GM12878 (cell line): ENCODE results near the gene PLCG1. TPM values are rescaled to one million over a fixed set of nuclear protein-coding genes. Genes with fewer than 3 reads are reported as not detected.

Experiments
- ATAC-seq: fragments of 200-7000 bp; cut with Tn5 transposase; 3 replicates; pipeline ENCODE4 v1.9.1; 2020; ENCODE audit warnings: mild to moderate bottlenecking, moderate library complexity
- BruUV-seq: library from RNA; stranded (reverse); fragments of 400-500 nt; replicated peaks from 2 replicates; lab custom pipeline; 2021; lab: Mats Ljungman, UMichigan
- CTCF ChIA-PET: fragments of 300-600 bp; sonication (Branson Sonifier 250); formaldehyde crosslinking; extraction: SDS; loops from one replicate; lab custom pipeline; 2021; ENCODE audit warnings: inconsistent platforms; lab: Yijun Ruan, JAX
- POLR2A ChIA-PET: fragments of 350-600 bp; formaldehyde crosslinking; extraction: SDS; loops from one replicate; lab custom pipeline; 2021; ENCODE audit warnings: inconsistent platforms; lab: Charles Lee
- RAD21 ChIA-PET: fragments of 300-600 bp; sonication (Branson Sonifier 250); formaldehyde crosslinking; loops from one replicate; lab custom pipeline; 2023; ENCODE audit warnings: antibody characterized with exemption; ENCODE audit not compliant: unreplicated experiment; lab: Charles Lee
- SMC1A ChIA-PET: fragments of 300-600 bp; sonication (Branson Sonifier 250); formaldehyde crosslinking; loops from one replicate; lab custom pipeline; 2023; ENCODE audit not compliant: unreplicated experiment, uncharacterized antibody; lab: Charles Lee
- DNase-seq: peaks from one replicate; pipeline ENCODE4 v3.0.0-alpha.2; 2011; ENCODE audit warnings: low read depth, low spot score
- FAIRE-seq: peaks from 3 replicates; lab custom pipeline; 2011; peaks lifted over from hg19 to GRCh38; lab: Jason Lieb, UNC
- H2AFZ ChIP-seq: 2 replicates; pipeline ENCODE4 v1.6.0; 2011; ENCODE audit warnings: low read depth, low read length, control low read depth; ENCODE audit not compliant: control insufficient read depth
- H3K27ac ChIP-seq: 2 replicates; pipeline ENCODE4 v1.5.1; 2011; ENCODE audit warnings: control low read depth; ENCODE audit not compliant: control insufficient read depth, insufficient read depth
- H3K27me3 ChIP-seq, 2 experiments: replicated peaks in 1 of 2; 2 replicates each; pipeline versions ENCODE4 v1.6.0 to v1.6.1; 2011; ENCODE audit warnings: low read length in 1 of 2; ENCODE audit not compliant: control insufficient read depth in 2 of 2, insufficient read depth in 2 of 2
- H3K36me3 ChIP-seq, 2 experiments: 2 replicates each; pipeline ENCODE4 v1.5.1; 2011; ENCODE audit warnings: low read length in 1 of 2; ENCODE audit not compliant: control insufficient read depth in 2 of 2, insufficient read depth in 2 of 2
- H3K4me1 ChIP-seq: 2 replicates; pipeline ENCODE4 v1.6.1; 2011; ENCODE audit warnings: mild to moderate bottlenecking, low read length, moderate library complexity, mixed read lengths; ENCODE audit not compliant: control insufficient read depth, insufficient read depth
- H3K4me2 ChIP-seq: 2 replicates; pipeline ENCODE4 v1.6.0; 2011; ENCODE audit warnings: control low read depth; ENCODE audit not compliant: control insufficient read depth, insufficient read depth
- H3K4me3 ChIP-seq: fragments of 200-600 bp; sonication (generic); 2 replicates; pipeline ENCODE4 v1.5.1; 2016
- H3K79me2 ChIP-seq: 2 replicates; pipeline ENCODE4 v1.6.0; 2011; ENCODE audit warnings: low read length; ENCODE audit not compliant: control insufficient read depth, insufficient read depth
- H3K9ac ChIP-seq: 2 replicates; pipeline ENCODE4 v1.8.0; 2011; ENCODE audit warnings: low read length, control low read depth, mixed read lengths; ENCODE audit not compliant: control insufficient read depth, insufficient read depth
- H3K9me3 ChIP-seq: replicated peaks from 3 replicates; pipeline ENCODE4 v1.5.1; 2011; ENCODE audit warnings: mild to moderate bottlenecking, low read length; ENCODE audit not compliant: control insufficient read depth, insufficient read depth
- H4K20me1 ChIP-seq: 2 replicates; pipeline ENCODE4 v1.6.0; 2011; ENCODE audit not compliant: control insufficient read depth, insufficient read depth
- ATF2 ChIP-seq: IDR thresholded peaks from 2 replicates; pipeline ENCODE4 v1.6.1; 2012; ENCODE audit warnings: low read length, inconsistent platforms
- ATF7 ChIP-seq: fragments of 450-650 bp; IDR thresholded peaks from 2 replicates; pipeline ENCODE4 v1.6.1; 2016; ENCODE audit warnings: low read depth, mild to moderate bottlenecking
- CBFB ChIP-seq: IDR thresholded peaks from 2 replicates; pipeline ENCODE4 v1.6.1; 2016; ENCODE audit warnings: antibody characterized with exemption, low read depth
- CHD1 ChIP-seq: IDR thresholded peaks from 2 replicates; pipeline ENCODE4 v1.6.1; 2012; ENCODE audit warnings: low read depth, low read length, improper control_type of control experiment
- DPF2 ChIP-seq: fragments of 450-650 bp; IDR thresholded peaks from 2 replicates; pipeline ENCODE4 v1.6.1; 2017; ENCODE audit warnings: mild to moderate bottlenecking
- ETV6 ChIP-seq, 2 experiments: fragments of 450-650 bp in 1 of 2; IDR thresholded peaks in 1 of 2; conservative IDR thresholded peaks in 1 of 2; 2 replicates each; pipeline ENCODE4 v1.6.1; 2014; ENCODE audit warnings: antibody characterized with exemption in 1 of 2, borderline replicate concordance in 1 of 2, low read depth in 1 of 2, mild to moderate bottlenecking in 1 of 2, moderate library complexity in 1 of 2
- FOS ChIP-seq: IDR thresholded peaks from 3 replicates; pipeline ENCODE4 v1.6.1; 2011; ENCODE audit warnings: borderline replicate concordance; ENCODE audit not compliant: insufficient read length; ENCODE audit errors: extremely low read depth
- HDAC2 ChIP-seq: fragments of 200-600 bp; sonication (generic); IDR thresholded peaks from 2 replicates; pipeline ENCODE4 v1.6.1; 2017
- STAT1 ChIP-seq: fragments of 450-650 bp; conservative IDR thresholded peaks from 2 replicates; pipeline ENCODE4 v1.6.1; 2014; ENCODE audit warnings: antibody characterized with exemption, mild to moderate bottlenecking
- TCF3 ChIP-seq: IDR thresholded peaks from 2 replicates; pipeline ENCODE4 v1.6.1; 2012; ENCODE audit warnings: low read depth, mild to moderate bottlenecking, low read length, borderline replicate concordance; ENCODE audit not compliant: insufficient read depth
- USF2 ChIP-seq: IDR thresholded peaks from 2 replicates; pipeline ENCODE4 v1.6.1; 2011; ENCODE audit warnings: low read depth, low read length, improper control_type of control experiment, borderline replicate concordance
- ZBTB33 ChIP-seq: fragments of 450-650 bp; IDR thresholded peaks from 2 replicates; pipeline ENCODE4 v1.6.1; 2017; ENCODE audit warnings: mild to moderate bottlenecking
- WGBS: methylation state at CpG from one replicate; pipeline ENCODE4 v1.1.6; 2016; ENCODE audit warnings: low lambda C conversion rate; ENCODE audit not compliant: insufficient replicate concordance, insufficient coverage; ENCODE audit errors: missing lambda C conversion rate; 5-methylcytosine and 5-hydroxymethylcytosine counted together
- in situ Hi-C: fragments of 300-500 bp; cut with MboI; formaldehyde crosslinking; loops from 9 replicates; pipeline ENCODE4 v1.14.3; 2018; ENCODE audit warnings: mixed read lengths
- intact Hi-C: fragments of 100-400 bp; cut with micrococcal nuclease; formaldehyde crosslinking; loops from one replicate; pipeline ENCODE4 v1.14.2; 2022; ENCODE audit not compliant: unreplicated experiment
- polyA plus RNA-seq, 11 experiments: library from polyadenylated mRNA; depleted of rRNA in 4 of 11; unstranded in 6 of 11; stranded (reverse) in 5 of 11; fragments of >200 nt; fragmentation: Nextera tagmentation in 4 of 11; fragmentation: Illumina TruSeq in 1 of 11; extraction: Ambion mirVana in 4 of 11; extraction: Trizol in 1 of 11; gene quantifications; 1 replicate in 1 of 11; 2 replicates in 10 of 11; pipeline versions ENCODE4 v1.2.1 to v1.2.3, GENCODE V29; 2011 to 2016; ENCODE audit warnings: inconsistent platforms in 2 of 11, missing spikeins in 2 of 11, low read depth in 1 of 11
- total RNA-seq, 4 experiments: library from RNA; depleted of rRNA in 3 of 4; stranded (reverse); fragments of >200 nt in 3 of 4; fragmentation: Illumina TruSeq in 1 of 4; extraction: Trizol in 1 of 4; gene quantifications; 2 replicates each; pipeline versions ENCODE4 v1.2.1 to v1.2.3, GENCODE V29; 2013 to 2021
- TF ChIP-seq, protein P1 (sequence below): fragments of 450-650 bp; formaldehyde crosslinking; IDR thresholded peaks from 2 replicates; pipeline ENCODE4 v1.4.0; 2022; ENCODE audit warnings: mild to moderate bottlenecking, moderate library complexity

PLCG1 gene
- total and polyA plus RNA-seq, 10 of the 15 experiments (the other 5 are each of a cell fraction or from before 2014, with no cell fraction given): 2.6 to 114 (median 45.3) TPM

- TF ChIP-seq ZBTB33 (no peak), HDAC2 (no peak), ATF2 (no peak), ETV6 (conservative IDR thresholded peaks at IDR 0.05 in 1 of 2, IDR thresholded peaks at IDR 0.05 in 1 of 2; ENCODE audit: borderline replicate concordance in 1 of 2, low read depth in 1 of 2) (no peak), TCF3 (no peak)
- TF ChIP-seq, all 136 proteins: peak for 0
Measured at GRCh38 chr20:41175727-41176330, 38.5 kb downstream of the PLCG1 start (continued).

DNA sequence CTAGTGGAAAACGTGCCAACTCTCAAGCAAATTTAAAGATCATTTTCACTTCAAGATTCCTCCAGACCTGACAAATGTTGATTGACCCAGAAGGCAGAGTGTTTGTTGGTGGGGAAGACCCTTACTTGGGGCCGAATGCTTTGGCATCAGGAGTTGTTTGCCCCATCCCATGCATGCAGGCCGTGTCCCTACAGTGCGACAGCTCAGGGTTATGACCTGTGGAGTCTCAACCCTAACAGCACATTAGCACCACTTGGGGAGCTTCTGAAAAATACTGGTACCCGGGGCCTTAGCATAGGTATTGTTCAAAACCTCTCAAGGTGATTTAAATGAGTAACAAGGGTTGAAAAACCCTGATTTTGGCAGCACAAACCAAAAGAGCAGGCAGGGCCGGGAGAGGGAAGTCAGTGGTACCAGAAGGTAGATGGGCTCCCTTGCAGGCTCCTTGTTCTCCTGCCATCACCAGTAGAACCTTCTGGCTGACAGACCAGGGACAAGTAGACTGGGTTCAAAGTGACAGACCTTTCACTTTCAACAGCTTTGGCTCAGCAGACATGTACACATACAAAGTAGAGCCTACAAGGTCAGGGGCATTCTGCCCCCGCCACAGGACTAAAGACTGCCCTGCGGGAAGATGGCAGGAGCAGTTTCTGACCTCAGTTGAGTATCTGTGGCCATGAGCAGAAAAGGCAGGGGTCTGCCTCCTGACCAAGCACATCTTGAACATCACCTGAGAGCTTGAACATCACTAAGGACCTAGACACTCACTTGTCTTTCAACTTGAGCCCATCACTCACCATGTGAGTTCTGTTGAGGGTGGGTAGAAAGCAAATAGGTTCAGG is 39.6 kb downstream of the PLCG1 start:
- ChIA-PET RAD21 (interaction anchor here (1.5 kb wide), 1 partner anchor 9 kb away, joined by 3 read pairs; no protein-coding TSS in a partner anchor), POLR2A (no interaction called here), CTCF (interaction anchor here (1.7 to 4.4 kb wide), 2 partner anchors 20 to 43 kb away, joined by 3 to 17 read pairs; no protein-coding TSS in a partner anchor), SMC1A (interaction anchor here (0.9 to 2.1 kb wide), 4 partner anchors 13 to 56 kb away, joined by 4 to 7 read pairs (median 4); no protein-coding TSS in a partner anchor)
- no peaks in the 10 kb centered on the region for H3K4me1 ChIP-seq
- intact Hi-C loops: no loop called here
- H4K20me1 ChIP-seq: no peaks in the 10 kb centered on the region
- DNase-seq: no peak
- H3K36me3 ChIP-seq: peaks cover 22 to 27% of the 10 kb centered on the region in 2 experiments; a peak in 3 of 4 replicates
- in situ Hi-C loops: no loop called here
- no peak overlapping the region for H3K9ac ChIP-seq
- H3K9me3 ChIP-seq: no peaks in the 10 kb centered on the region
- no peak overlapping the region for H3K4me3 ChIP-seq
- 88% methylated on average over 8 of the region's 8 CpGs for WGBS
- BruUV-seq: no TSS peak
- H3K79me2 ChIP-seq: no peaks in the 10 kb centered on the region
- ATAC-seq: no peak
- H3K27ac ChIP-seq: no peak overlapping the region
- H2AFZ ChIP-seq: no peak overlapping the region
- FAIRE-seq: no peak
- H3K4me2 ChIP-seq: no peak overlapping the region
- no peaks in the 10 kb centered on the region for H3K27me3 ChIP-seq
- TF ChIP-seq FOS (no peak), USF2 (no peak), DPF2 (no peak), CHD1 (no peak), ATF7 (no peak), CBFB (no peak), STAT1 (no peak)
- TF ChIP-seq, protein P1, sequence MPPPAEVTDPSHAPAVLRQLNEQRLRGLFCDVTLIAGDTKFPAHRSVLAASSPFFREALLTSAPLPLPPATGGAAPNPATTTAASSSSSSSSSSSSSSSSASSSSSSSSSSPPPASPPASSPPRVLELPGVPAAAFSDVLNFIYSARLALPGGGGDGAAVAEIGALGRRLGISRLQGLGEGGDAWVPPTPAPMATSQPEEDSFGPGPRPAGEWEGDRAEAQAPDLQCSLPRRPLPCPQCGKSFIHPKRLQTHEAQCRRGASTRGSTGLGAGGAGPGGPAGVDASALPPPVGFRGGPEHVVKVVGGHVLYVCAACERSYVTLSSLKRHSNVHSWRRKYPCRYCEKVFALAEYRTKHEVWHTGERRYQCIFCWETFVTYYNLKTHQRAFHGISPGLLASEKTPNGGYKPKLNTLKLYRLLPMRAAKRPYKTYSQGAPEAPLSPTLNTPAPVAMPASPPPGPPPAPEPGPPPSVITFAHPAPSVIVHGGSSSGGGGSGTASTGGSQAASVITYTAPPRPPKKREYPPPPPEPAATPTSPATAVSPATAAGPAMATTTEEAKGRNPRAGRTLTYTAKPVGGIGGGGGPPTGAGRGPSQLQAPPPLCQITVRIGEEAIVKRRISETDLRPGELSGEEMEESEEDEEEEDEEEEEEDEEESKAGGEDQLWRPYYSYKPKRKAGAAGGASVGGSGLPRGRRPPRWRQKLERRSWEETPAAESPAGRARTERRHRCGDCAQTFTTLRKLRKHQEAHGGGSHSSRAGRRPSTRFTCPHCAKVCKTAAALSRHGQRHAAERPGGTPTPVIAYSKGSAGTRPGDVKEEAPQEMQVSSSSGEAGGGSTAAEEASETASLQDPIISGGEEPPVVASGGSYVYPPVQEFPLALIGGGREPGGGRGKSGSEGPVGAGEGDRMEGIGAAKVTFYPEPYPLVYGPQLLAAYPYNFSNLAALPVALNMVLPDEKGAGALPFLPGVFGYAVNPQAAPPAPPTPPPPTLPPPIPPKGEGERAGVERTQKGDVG (CRISPR knock-in tag): no peak
